SK-N-SH (cell line): Measurements from ENCODE around the gene POLR3E. TPM values are rescaled to one million over a fixed set of nuclear protein-coding genes. Genes with fewer than 3 reads are reported as not detected.

Experiments used
- CTCF ChIA-PET: fragments of 300-600, 350-600 bp; formaldehyde crosslinking; extraction: SDS; loops from one replicate; lab custom pipeline; 2021; lab: Yijun Ruan, JAX
- POLR2A ChIA-PET: fragments of 350-600 bp; sonication (Branson Sonifier 250); formaldehyde crosslinking; extraction: SDS; loops from one replicate; lab custom pipeline; 2020; ENCODE audit warnings: antibody characterized with exemption, inconsistent platforms; lab: Yijun Ruan, JAX
- DNase-seq: peaks from one replicate; pipeline ENCODE4 v3.0.0; 2012
- H2AFZ ChIP-seq: fragments of 200-600 bp; sonication (generic); 2 replicates; pipeline ENCODE4 v1.8.1; 2016; ENCODE audit warnings: antibody characterized with exemption, mild to moderate bottlenecking, low read depth
- H3F3A ChIP-seq: fragments of 200-600 bp; sonication (generic); replicated peaks from 2 replicates; pipeline ENCODE3; 2016; ENCODE audit warnings: antibody characterized with exemption, mild to moderate bottlenecking; ENCODE audit not compliant: insufficient read depth
- H3K27ac ChIP-seq, 2 experiments: fragments of 200-500 bp in 1 of 2; fragments of 200-600 bp in 1 of 2; sonication (Bioruptor generic) in 1 of 2; sonication (generic), shearing (Covaris generic) in 1 of 2; 2 replicates each; pipeline versions ENCODE4 v1.5.1 to v1.6.1; 2014 to 2016; ENCODE audit warnings: low read depth in 2 of 2, inconsistent platforms in 1 of 2, low read length in 1 of 2, mild to moderate bottlenecking in 1 of 2, mixed read lengths in 1 of 2
- H3K27me3 ChIP-seq: fragments of 200-600 bp; sonication (generic), shearing (Covaris generic); 2 replicates; pipeline ENCODE4 v1.6.1; 2016; ENCODE audit warnings: mixed run types; ENCODE audit not compliant: insufficient read depth
- H3K36me3 ChIP-seq, 2 experiments: fragments of 200-500 bp in 1 of 2; fragments of 200-600 bp in 1 of 2; sonication (Bioruptor generic) in 1 of 2; sonication (generic) in 1 of 2; replicated peaks in 1 of 2; 2 replicates each; pipeline versions ENCODE3 to v1.5.1; 2014 to 2016; ENCODE audit warnings: low read length in 1 of 2, mild to moderate bottlenecking in 1 of 2; ENCODE audit not compliant: insufficient read depth in 2 of 2, control insufficient read depth in 1 of 2
- H3K4me1 ChIP-seq, 2 experiments: fragments of 200-500 bp in 1 of 2; fragments of 200-600 bp in 1 of 2; sonication (Bioruptor generic) in 1 of 2; sonication (generic), shearing (Covaris generic) in 1 of 2; 2 replicates each; pipeline versions ENCODE4 v1.5.1 to v1.6.1; 2014 to 2016; ENCODE audit warnings: low read depth in 1 of 2, low read length in 1 of 2, mixed run types in 1 of 2; ENCODE audit not compliant: insufficient read depth in 2 of 2, control insufficient read depth in 1 of 2
- H3K4me2 ChIP-seq: fragments of 200-600 bp; sonication (generic), shearing (Covaris generic); 2 replicates; pipeline ENCODE4 v1.6.1; 2017; ENCODE audit warnings: mixed run types
- H3K4me3 ChIP-seq, 2 experiments: fragments of 200-500 bp in 1 of 2; fragments of 200-600 bp in 1 of 2; sonication (Bioruptor generic) in 1 of 2; sonication (generic), shearing (Covaris generic) in 1 of 2; 2 replicates each; pipeline versions ENCODE4 v1.5.1 to v1.8.1; 2014 to 2016; ENCODE audit warnings: low read depth in 2 of 2, inconsistent platforms in 1 of 2, low read length in 1 of 2, mild to moderate bottlenecking in 1 of 2, mixed read lengths in 1 of 2, moderate library complexity in 1 of 2
- H3K79me2 ChIP-seq: fragments of 200-600 bp; sonication (generic); 2 replicates; pipeline ENCODE4 v1.8.1; 2017; ENCODE audit warnings: mild to moderate bottlenecking; ENCODE audit not compliant: insufficient read depth
- H3K9ac ChIP-seq: fragments of 200-600 bp; sonication (generic); 2 replicates; pipeline ENCODE4 v1.6.1; 2017; ENCODE audit warnings: mixed run types
- H3K9me2 ChIP-seq: fragments of 200-600 bp; sonication (generic); 2 replicates; pipeline ENCODE4 v1.6.1; 2017; ENCODE audit warnings: mixed run types
- H3K9me3 ChIP-seq: fragments of 200-600 bp; sonication (generic); 2 replicates; pipeline ENCODE4 v1.6.1; 2017; ENCODE audit warnings: mixed run types, mild to moderate bottlenecking, moderate library complexity
- H4K20me1 ChIP-seq: fragments of 200-600 bp; sonication (generic); 2 replicates; pipeline ENCODE4 v1.6.1; 2017; ENCODE audit warnings: mild to moderate bottlenecking, mixed run types; ENCODE audit not compliant: insufficient read depth
- EZH2phosphoT487 ChIP-seq: fragments of 200-600 bp; sonication (generic); IDR thresholded peaks from 2 replicates; pipeline ENCODE4 v1.6.1; 2017; ENCODE audit warnings: low read depth, mixed run types, mild to moderate bottlenecking, antibody characterized with exemption, moderate library complexity, borderline replicate concordance
- FOSL2 ChIP-seq: IDR thresholded peaks from 2 replicates; pipeline ENCODE4 v1.4.0; 2012; ENCODE audit warnings: low read depth, mild to moderate bottlenecking, moderate library complexity, borderline replicate concordance
- FOXM1 ChIP-seq: IDR thresholded peaks from 2 replicates; pipeline ENCODE4 v1.4.0; 2012; ENCODE audit warnings: low read depth, mild to moderate bottlenecking
- JUND ChIP-seq: IDR thresholded peaks from 2 replicates; pipeline ENCODE4 v1.4.0; 2012
- MXI1 ChIP-seq: IDR thresholded peaks from 2 replicates; pipeline ENCODE4 v1.6.1; 2012; ENCODE audit warnings: mild to moderate bottlenecking, low read depth, low read length, improper control_type of control experiment
- NFIC ChIP-seq: IDR thresholded peaks from 2 replicates; pipeline ENCODE4 v1.4.0; 2012; ENCODE audit warnings: borderline replicate concordance
- RCOR1 ChIP-seq: fragments of 150-350 bp; IDR thresholded peaks from 2 replicates; pipeline ENCODE4 v1.6.1; 2017; ENCODE audit warnings: antibody characterized with exemption, low read length
- SIN3A ChIP-seq: IDR thresholded peaks from 2 replicates; pipeline ENCODE4 v1.6.1; 2012; ENCODE audit warnings: low read depth, mild to moderate bottlenecking, low read length, moderate library complexity, borderline replicate concordance
- TAF1 ChIP-seq: IDR thresholded peaks from 2 replicates; pipeline ENCODE4 v1.6.1; 2012; ENCODE audit warnings: low read depth, mild to moderate bottlenecking, low read length, moderate library complexity, borderline replicate concordance
- TCF12 ChIP-seq: IDR thresholded peaks from 2 replicates; pipeline ENCODE4 v1.4.0; 2012
- WGBS: methylation state at CpG from one replicate; pipeline ENCODE4 v1.1.6; 2017; ENCODE audit warnings: low lambda C conversion rate; 5-methylcytosine and 5-hydroxymethylcytosine counted together
- polyA plus RNA-seq, 3 experiments: library from polyadenylated mRNA; depleted of rRNA; stranded (reverse); fragments of >200 nt; gene quantifications; 2 replicates each; pipeline ENCODE4 v1.2.3, GENCODE V29; 2012
- TF ChIP-seq, protein P1 (sequence below): IDR thresholded peaks from 2 replicates; pipeline ENCODE4 v1.4.0; 2012; ENCODE audit warnings: low read depth, borderline replicate concordance
- TF ChIP-seq, protein P2 (sequence below): IDR thresholded peaks from 2 replicates; pipeline ENCODE4 v1.4.0; 2012; ENCODE audit warnings: low read depth, borderline replicate concordance
- TF ChIP-seq, protein P3 (sequence below): fragments of 150-350 bp; IDR thresholded peaks from 2 replicates; pipeline ENCODE4 v1.6.1; 2016; ENCODE audit warnings: mild to moderate bottlenecking, low read depth, low read length

POLR3E gene
- polyA plus RNA-seq, 1 of the 3 experiments (the other 2 are of a cell fraction) = 59.6 TPM

DNA sequence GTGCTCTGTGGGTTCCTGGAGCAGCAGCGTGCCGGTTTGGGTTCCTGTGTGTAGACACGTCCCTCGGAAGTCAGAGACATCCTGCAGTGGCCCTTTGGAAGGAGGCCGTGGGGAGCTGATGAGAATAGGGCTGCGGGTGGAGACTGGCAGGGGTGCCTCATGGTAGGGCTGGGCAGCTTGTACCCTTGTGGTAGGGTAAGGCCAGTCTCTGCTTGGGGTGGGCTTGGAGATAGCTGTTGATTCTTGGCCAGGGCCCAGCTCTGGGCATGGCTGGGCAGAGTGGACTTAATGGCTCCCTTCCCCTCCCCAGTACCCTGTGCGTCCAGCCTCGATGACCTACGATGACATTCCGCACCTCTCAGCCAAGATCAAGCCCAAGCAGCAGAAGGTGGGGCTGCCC is 10.6 kb downstream of the POLR3E start:
- no peaks in the 10 kb centered on the region for H3K4me1 ChIP-seq
- TF ChIP-seq JUND = no peak
- TF ChIP-seq EZH2phosphoT487 = no peak
- TF ChIP-seq, all 33 proteins: peak for 0
- Histone ChIP-seq H3K9me3 (no peaks in the 10 kb centered on the region), H3K9me2 (no peaks in the 10 kb centered on the region), H4K20me1 (no peaks in the 10 kb centered on the region), H3K27ac (no peak overlapping the region), H3K36me3 (peaks cover 13 to 67% of the 10 kb centered on the region in 2 experiments), H2AFZ (no peak overlapping the region), H3K4me2 (no peak overlapping the region), H3K9ac (no peak overlapping the region), H3F3A (no peaks in the 10 kb centered on the region), H3K27me3 (no peaks in the 10 kb centered on the region), H3K79me2 (peaks cover 6% of the 10 kb centered on the region), H3K4me3 (no peak overlapping the region)
- ChIA-PET CTCF (interaction anchor here (1.1 to 7.0 kb wide), 2 partner anchors 11 to 14 kb away, joined by 3 to 34 read pairs; no protein-coding TSS in a partner anchor), POLR2A (no interaction called here)
- 100% methylated on average over 6 of the region's 10 CpGs for WGBS
- no peak for DNase-seq

DNA sequence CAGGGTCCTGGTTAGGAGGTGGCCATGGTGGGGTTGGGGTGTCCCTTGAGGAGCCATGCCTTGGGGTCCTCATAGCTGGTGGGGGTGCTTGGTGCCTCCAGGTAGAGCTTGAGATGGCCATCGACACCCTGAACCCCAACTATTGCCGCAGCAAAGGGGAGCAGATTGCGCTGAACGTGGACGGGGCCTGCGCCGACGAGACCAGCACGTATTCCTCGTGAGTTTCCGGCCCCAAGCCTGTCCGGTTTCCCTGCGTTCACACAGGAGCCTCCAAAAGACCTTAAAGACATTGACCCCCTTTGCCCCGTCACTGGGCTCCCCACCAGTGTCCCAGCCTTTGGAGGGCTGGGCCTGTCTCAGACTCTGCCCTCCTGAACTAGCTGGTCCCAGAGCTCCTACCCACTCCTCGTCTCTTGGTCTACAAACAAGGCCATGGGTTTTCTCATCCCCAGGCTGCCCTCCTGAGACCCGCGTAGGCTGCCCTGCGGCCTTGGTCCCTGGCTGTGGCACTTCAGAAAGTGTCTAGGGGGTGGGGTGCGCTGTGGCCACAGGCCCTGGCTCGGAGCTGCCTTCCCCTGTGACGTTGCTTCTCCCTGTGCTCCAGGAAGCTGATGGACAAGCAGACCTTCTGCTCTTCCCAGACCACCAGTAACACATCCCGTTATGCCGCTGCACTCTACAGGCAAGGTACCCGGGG is 11.8 kb downstream of the POLR3E start:
- DNase-seq = no peak
- TF ChIP-seq NFIC = no peak
- no peak for TF ChIP-seq SIN3A
- TF ChIP-seq TAF1 = no peak
- no peak for TF ChIP-seq FOXM1
- no peak for TF ChIP-seq RCOR1
- no peak for TF ChIP-seq EZH2phosphoT487
- TF ChIP-seq, protein P1, sequence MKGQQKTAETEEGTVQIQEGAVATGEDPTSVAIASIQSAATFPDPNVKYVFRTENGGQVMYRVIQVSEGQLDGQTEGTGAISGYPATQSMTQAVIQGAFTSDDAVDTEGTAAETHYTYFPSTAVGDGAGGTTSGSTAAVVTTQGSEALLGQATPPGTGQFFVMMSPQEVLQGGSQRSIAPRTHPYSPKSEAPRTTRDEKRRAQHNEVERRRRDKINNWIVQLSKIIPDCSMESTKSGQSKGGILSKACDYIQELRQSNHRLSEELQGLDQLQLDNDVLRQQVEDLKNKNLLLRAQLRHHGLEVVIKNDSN = no peak
- no peak for TF ChIP-seq MXI1
- TF ChIP-seq, protein P2, sequence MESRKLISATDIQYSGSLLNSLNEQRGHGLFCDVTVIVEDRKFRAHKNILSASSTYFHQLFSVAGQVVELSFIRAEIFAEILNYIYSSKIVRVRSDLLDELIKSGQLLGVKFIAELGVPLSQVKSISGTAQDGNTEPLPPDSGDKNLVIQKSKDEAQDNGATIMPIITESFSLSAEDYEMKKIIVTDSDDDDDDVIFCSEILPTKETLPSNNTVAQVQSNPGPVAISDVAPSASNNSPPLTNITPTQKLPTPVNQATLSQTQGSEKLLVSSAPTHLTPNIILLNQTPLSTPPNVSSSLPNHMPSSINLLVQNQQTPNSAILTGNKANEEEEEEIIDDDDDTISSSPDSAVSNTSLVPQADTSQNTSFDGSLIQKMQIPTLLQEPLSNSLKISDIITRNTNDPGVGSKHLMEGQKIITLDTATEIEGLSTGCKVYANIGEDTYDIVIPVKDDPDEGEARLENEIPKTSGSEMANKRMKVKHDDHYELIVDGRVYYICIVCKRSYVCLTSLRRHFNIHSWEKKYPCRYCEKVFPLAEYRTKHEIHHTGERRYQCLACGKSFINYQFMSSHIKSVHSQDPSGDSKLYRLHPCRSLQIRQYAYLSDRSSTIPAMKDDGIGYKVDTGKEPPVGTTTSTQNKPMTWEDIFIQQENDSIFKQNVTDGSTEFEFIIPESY = no peak
- TF ChIP-seq TCF12 = no peak
- TF ChIP-seq, protein P3, sequence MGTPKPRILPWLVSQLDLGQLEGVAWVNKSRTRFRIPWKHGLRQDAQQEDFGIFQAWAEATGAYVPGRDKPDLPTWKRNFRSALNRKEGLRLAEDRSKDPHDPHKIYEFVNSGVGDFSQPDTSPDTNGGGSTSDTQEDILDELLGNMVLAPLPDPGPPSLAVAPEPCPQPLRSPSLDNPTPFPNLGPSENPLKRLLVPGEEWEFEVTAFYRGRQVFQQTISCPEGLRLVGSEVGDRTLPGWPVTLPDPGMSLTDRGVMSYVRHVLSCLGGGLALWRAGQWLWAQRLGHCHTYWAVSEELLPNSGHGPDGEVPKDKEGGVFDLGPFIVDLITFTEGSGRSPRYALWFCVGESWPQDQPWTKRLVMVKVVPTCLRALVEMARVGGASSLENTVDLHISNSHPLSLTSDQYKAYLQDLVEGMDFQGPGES = no peak
- TF ChIP-seq FOSL2 = no peak
- ChIA-PET POLR2A (no interaction called here), CTCF (interaction anchor here (0.9 to 7.0 kb wide), 4 partner anchors 9 to 13 kb away, joined by 3 to 34 read pairs (median 14); no protein-coding TSS in a partner anchor)
- Histone ChIP-seq H2AFZ (no peak overlapping the region), H3K79me2 (peaks cover 5% of the 10 kb centered on the region; the same call in 1 of the 2 replicates), H3K9me2 (no peaks in the 10 kb centered on the region), H4K20me1 (no peaks in the 10 kb centered on the region), H3K9ac (no peak overlapping the region), H3K9me3 (no peaks in the 10 kb centered on the region), H3K36me3 (peaks cover 13 to 68% of the 10 kb centered on the region in 2 experiments), H3K4me3 (no peak overlapping the region), H3K27ac (no peak overlapping the region), H3K4me1 (no peaks in the 10 kb centered on the region), H3K4me2 (no peak overlapping the region), H3K27me3 (no peaks in the 10 kb centered on the region), H3F3A (no peaks in the 10 kb centered on the region)
- WGBS = 94% methylated on average over 23 of the region's 24 CpGs
